ENCODE data around the gene PDIA2.

PDIA2 gene

GRCh38 chr16:276426-277077, 6.4 kb upstream of the PDIA2 start:
- no peak overlapping the region for H2AFZ ChIP-seq (ENCODE audit: low read depth)
- H3K27me3 ChIP-seq (ENCODE audit: insufficient read depth, low read depth): peaks cover 40% of the 10 kb centered on the region; the same call in 1 of the 2 replicates

GRCh38 chr16:278863-279366, 4.0 kb upstream of the PDIA2 start:
- TF ChIP-seq CTCF (conservative IDR thresholded peaks at IDR 0.05; ENCODE audit: low read depth, low read length): no peak
- Histone ChIP-seq H4K20me1 (ENCODE audit: insufficient read depth) (no peaks in the 10 kb centered on the region), H2AFZ (ENCODE audit: low read depth) (no peak overlapping the region), H3K9ac (no peak overlapping the region), H3K36me3 (ENCODE audit: insufficient read depth) (no peaks in the 10 kb centered on the region), H3K4me3 (IDR thresholded peaks at IDR 0.05; ENCODE audit: insufficient read depth, low read depth, low read length) (no peak overlapping the region), H3K27ac (no peak overlapping the region), H3K4me2 (no peak overlapping the region; the same call in 1 of the 2 replicates), H3K4me1 (ENCODE audit: low read depth, poor library complexity, severe bottlenecking) (peaks cover 4% of the 10 kb centered on the region), H3K27me3 (ENCODE audit: insufficient read depth, low read depth) (peaks cover 34% of the 10 kb centered on the region; the same call in 1 of the 2 replicates), H3K79me2 (ENCODE audit: insufficient read depth, low read depth) (no peaks in the 10 kb centered on the region)

More at GRCh38 chr16:276426-277077, 6.4 kb upstream of the PDIA2 start:
- H3K4me3 ChIP-seq (IDR thresholded peaks at IDR 0.05; ENCODE audit: insufficient read depth, low read depth, low read length): no peak overlapping the region
- no peaks in the 10 kb centered on the region for H3K79me2 ChIP-seq (ENCODE audit: insufficient read depth, low read depth)
- TF ChIP-seq CTCF (conservative IDR thresholded peaks at IDR 0.05; ENCODE audit: low read depth, low read length): no peak
- no peak overlapping the region for H3K27ac ChIP-seq
- no peak overlapping the region for H3K4me2 ChIP-seq
- no peaks in the 10 kb centered on the region for H4K20me1 ChIP-seq (ENCODE audit: insufficient read depth)
- H3K9ac ChIP-seq: no peak overlapping the region
- H3K36me3 ChIP-seq (ENCODE audit: insufficient read depth): no peaks in the 10 kb centered on the region
- H3K4me1 ChIP-seq (ENCODE audit: low read depth, poor library complexity, severe bottlenecking): peaks cover 7% of the 10 kb centered on the region

GRCh38 chr16:279531-279930, 3.4 kb upstream of the PDIA2 start:
- no peak overlapping the region for H3K27ac ChIP-seq
- H3K27me3 ChIP-seq (ENCODE audit: insufficient read depth, low read depth): peaks cover 28% of the 10 kb centered on the region; the same call in 1 of the 2 replicates
- H3K4me1 ChIP-seq (ENCODE audit: low read depth, poor library complexity, severe bottlenecking): peaks cover 4% of the 10 kb centered on the region
- no peaks in the 10 kb centered on the region for H3K36me3 ChIP-seq (ENCODE audit: insufficient read depth)
- no peak for TF ChIP-seq CTCF (conservative IDR thresholded peaks at IDR 0.05; ENCODE audit: low read depth, low read length)
- no peak overlapping the region for H3K4me2 ChIP-seq
- H3K9ac ChIP-seq: no peak overlapping the region
- H3K4me3 ChIP-seq (IDR thresholded peaks at IDR 0.05; ENCODE audit: insufficient read depth, low read depth, low read length): no peak overlapping the region
- H2AFZ ChIP-seq (ENCODE audit: low read depth): no peak overlapping the region
- H4K20me1 ChIP-seq (ENCODE audit: insufficient read depth): no peaks in the 10 kb centered on the region
- no peaks in the 10 kb centered on the region for H3K79me2 ChIP-seq (ENCODE audit: insufficient read depth, low read depth)

GRCh38 chr16:280005-280460, 2.9 kb upstream of the PDIA2 start:
- Histone ChIP-seq H3K4me2 (no peak overlapping the region), H3K27me3 (ENCODE audit: insufficient read depth, low read depth) (peaks cover 24% of the 10 kb centered on the region; the same call in 1 of the 2 replicates)
- TF ChIP-seq CTCF (conservative IDR thresholded peaks at IDR 0.05; ENCODE audit: low read depth, low read length): no peak

More at GRCh38 chr16:280005-280460, 2.9 kb upstream of the PDIA2 start:
- Histone ChIP-seq H3K4me1 (ENCODE audit: low read depth, poor library complexity, severe bottlenecking) (peaks cover 4% of the 10 kb centered on the region), H3K4me3 (IDR thresholded peaks at IDR 0.05; ENCODE audit: insufficient read depth, low read depth, low read length) (no peak overlapping the region), H3K9ac (no peak overlapping the region), H2AFZ (ENCODE audit: low read depth) (no peak overlapping the region), H4K20me1 (ENCODE audit: insufficient read depth) (no peaks in the 10 kb centered on the region), H3K36me3 (ENCODE audit: insufficient read depth) (no peaks in the 10 kb centered on the region), H3K79me2 (ENCODE audit: insufficient read depth, low read depth) (no peaks in the 10 kb centered on the region), H3K27ac (no peak overlapping the region)

All from KMS-11 (cell line).